HepG2 (cell line): Measurements from ENCODE around the gene PITHD1. TPM values are rescaled to one million over a fixed set of nuclear protein-coding genes. Genes with fewer than 3 reads are reported as not detected.

Experiments used
- EHMT2 ChIP-seq: fragments of 200-600 bp; sonication (generic); IDR thresholded peaks from 2 replicates; pipeline ENCODE4 v1.7.0; 2017; ENCODE audit warnings: antibody characterized with exemption, low read depth, low read length, borderline replicate concordance
- FOXA1 ChIP-seq, 2 experiments: fragments of 450-650 bp in 1 of 2; sonication (generic) in 1 of 2; formaldehyde crosslinking in 1 of 2; IDR thresholded peaks; 2 replicates each; pipeline versions ENCODE4 v1.4.0 to v1.6.1; 2016 to 2020; ENCODE audit warnings: missing genetic modification reagents in 1 of 2
- HNRNPL ChIP-seq: fragments of 200-400 bp; formaldehyde crosslinking; IDR thresholded peaks from 2 replicates; pipeline ENCODE4 v1.6.1; 2017; ENCODE audit warnings: mild to moderate bottlenecking, low read depth, low read length
- KIAA2018 ChIP-seq: sonication (generic); formaldehyde crosslinking; IDR thresholded peaks from 2 replicates; pipeline ENCODE4 v1.5.0; 2020; ENCODE audit warnings: mild to moderate bottlenecking, missing genetic modification reagents, borderline replicate concordance
- KLF11 ChIP-seq: IDR thresholded peaks from 2 replicates; pipeline ENCODE4 v1.6.1; 2016; ENCODE audit warnings: missing compliant biosample characterization
- MAFG ChIP-seq: sonication (generic); formaldehyde crosslinking; IDR thresholded peaks from 2 replicates; pipeline ENCODE4 v1.5.1; 2020; ENCODE audit warnings: mild to moderate bottlenecking, missing genetic modification reagents
- MZF1 ChIP-seq: sonication (generic); formaldehyde crosslinking; IDR thresholded peaks from 2 replicates; pipeline ENCODE4 v1.8.1; 2023; ENCODE audit warnings: mild to moderate bottlenecking, missing genetic modification reagents, borderline replicate concordance
- PAXIP1 ChIP-seq: sonication (generic); formaldehyde crosslinking; conservative IDR thresholded peaks from 2 replicates; pipeline ENCODE4 v1.4.0; 2020; ENCODE audit warnings: mild to moderate bottlenecking, missing genetic modification reagents, moderate library complexity
- RFX5 ChIP-seq: IDR thresholded peaks from 2 replicates; pipeline ENCODE4 v1.6.1; 2011; ENCODE audit warnings: low read depth, low read length, improper control_type of control experiment
- SNAPC5 ChIP-seq: sonication (generic); formaldehyde crosslinking; IDR thresholded peaks from 2 replicates; pipeline ENCODE4 v1.8.1; 2023; ENCODE audit warnings: mild to moderate bottlenecking, missing genetic modification reagents, borderline replicate concordance
- SOX5 ChIP-seq: IDR thresholded peaks from 2 replicates; pipeline ENCODE4 v1.6.1; 2016; ENCODE audit warnings: borderline replicate concordance
- ZFP62 ChIP-seq: sonication (generic); formaldehyde crosslinking; IDR thresholded peaks from 2 replicates; pipeline ENCODE4 v1.4.0; 2020; ENCODE audit warnings: missing genetic modification reagents
- ZIK1 ChIP-seq: sonication (generic); formaldehyde crosslinking; IDR thresholded peaks from 2 replicates; pipeline ENCODE4 v1.5.0; 2020; ENCODE audit warnings: mild to moderate bottlenecking, low read depth, missing genetic modification reagents, borderline replicate concordance
- ZMYM4 ChIP-seq: sonication (generic); formaldehyde crosslinking; IDR thresholded peaks from 2 replicates; pipeline ENCODE4 v1.8.1; 2023; ENCODE audit warnings: mild to moderate bottlenecking, missing genetic modification reagents
- ZNF124 ChIP-seq: sonication (generic); formaldehyde crosslinking; IDR thresholded peaks from 2 replicates; pipeline ENCODE4 v1.4.0; 2020; ENCODE audit warnings: missing genetic modification reagents
- ZNF230 ChIP-seq: sonication (generic); formaldehyde crosslinking; IDR thresholded peaks from 2 replicates; pipeline ENCODE4 v1.4.0; 2020; ENCODE audit warnings: mild to moderate bottlenecking, missing genetic modification reagents
- ZNF256 ChIP-seq: sonication (generic); formaldehyde crosslinking; conservative IDR thresholded peaks from 2 replicates; pipeline ENCODE4 v1.4.0; 2020; ENCODE audit warnings: missing genetic modification reagents
- ZNF766 ChIP-seq: sonication (generic); formaldehyde crosslinking; IDR thresholded peaks from 2 replicates; pipeline ENCODE4 v1.5.0; 2020; ENCODE audit warnings: missing genetic modification reagents, borderline replicate concordance
- polyA plus RNA-seq, 8 experiments: library from polyadenylated mRNA; depleted of rRNA in 3 of 8; stranded (reverse) in 7 of 8; unstranded in 1 of 8; fragments of >200 nt; fragmentation: Illumina TruSeq in 4 of 8; extraction: Trizol in 4 of 8; gene quantifications; 2 replicates each; pipeline versions ENCODE4 v1.2.1 to v1.2.3, GENCODE V29; 2011 to 2016; ENCODE audit warnings: low read depth in 4 of 8, missing spikeins in 1 of 8, mixed read lengths in 1 of 8; ENCODE audit not compliant: insufficient read depth in 1 of 8
- total RNA-seq, 5 experiments: library from RNA; depleted of rRNA; stranded (reverse); fragments of >200 nt; fragmentation: Illumina TruSeq; extraction: Trizol; gene quantifications; 2 replicates each; pipeline ENCODE4 v1.2.3, GENCODE V29; 2016; ENCODE audit warnings: low read depth in 1 of 5

Gene PITHD1
- total and polyA plus RNA-seq, 2 of the 13 experiments (the other 11 are each of a cell fraction or from before 2014, with no cell fraction given) = 28.0 to 37.3 TPM

- TF ChIP-seq PAXIP1 (CRISPR knock-in tag) (no peak), ZFP62 (no peak), ZNF766 (CRISPR knock-in tag) (peak; percentile 2; the same call in 1 of the 2 replicates), RFX5 (no peak), KLF11 (CRISPR knock-in tag) (no peak), KIAA2018 (CRISPR knock-in tag) (no peak), ZNF124 (CRISPR knock-in tag) (no peak), HNRNPL (no peak), SNAPC5 (CRISPR knock-in tag) (peak; percentile 13; the same call in 1 of the 2 replicates), MAFG (CRISPR knock-in tag) (no peak), FOXA1 (IDR thresholded peaks at IDR 0.05) (no peak), FOXA1 (CRISPR knock-in tag; IDR thresholded peaks at IDR 0.05) (no peak), MZF1 (CRISPR knock-in tag) (no peak), ZNF230 (CRISPR knock-in tag) (0 out of 2 replicates have a peak, but pooled peaks have one; percentile 38), SOX5 (peak; percentile 48; the same call in 1 of the 2 replicates), EHMT2 (no peak), ZNF256 (CRISPR knock-in tag) (no peak), ZMYM4 (CRISPR knock-in tag) (0 out of 2 replicates have a peak, but pooled peaks have one; percentile 13), ZIK1 (CRISPR knock-in tag) (peak; percentile 55; the same call in 1 of the 2 replicates)
Observed at GRCh38 chr1:23777979-23778814, at the start of gene PITHD1 (continued).
